ENCODE data around the gene ANKRD53.

DNA sequence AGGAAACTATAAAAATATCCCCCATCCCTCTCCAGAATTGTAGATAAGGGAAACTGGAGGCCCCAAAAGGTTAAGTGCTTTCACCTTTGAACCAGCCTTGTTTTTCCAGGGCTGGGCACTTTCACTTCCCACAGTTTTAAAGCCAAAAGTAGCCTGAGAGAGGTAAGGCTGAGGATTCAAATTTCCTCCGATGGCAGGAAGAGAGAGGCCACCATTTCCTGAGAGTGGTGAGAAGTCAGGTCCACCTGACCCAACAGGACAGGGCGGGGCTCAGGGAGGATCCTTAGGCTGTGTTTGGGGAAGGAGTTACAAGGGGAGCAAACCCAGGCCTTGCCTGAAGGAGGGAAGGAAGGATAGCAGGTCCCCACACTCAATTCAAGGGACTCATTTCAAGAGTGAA, 20.9 kb downstream of the ANKRD53 start:
- TF ChIP-seq, protein P1, sequence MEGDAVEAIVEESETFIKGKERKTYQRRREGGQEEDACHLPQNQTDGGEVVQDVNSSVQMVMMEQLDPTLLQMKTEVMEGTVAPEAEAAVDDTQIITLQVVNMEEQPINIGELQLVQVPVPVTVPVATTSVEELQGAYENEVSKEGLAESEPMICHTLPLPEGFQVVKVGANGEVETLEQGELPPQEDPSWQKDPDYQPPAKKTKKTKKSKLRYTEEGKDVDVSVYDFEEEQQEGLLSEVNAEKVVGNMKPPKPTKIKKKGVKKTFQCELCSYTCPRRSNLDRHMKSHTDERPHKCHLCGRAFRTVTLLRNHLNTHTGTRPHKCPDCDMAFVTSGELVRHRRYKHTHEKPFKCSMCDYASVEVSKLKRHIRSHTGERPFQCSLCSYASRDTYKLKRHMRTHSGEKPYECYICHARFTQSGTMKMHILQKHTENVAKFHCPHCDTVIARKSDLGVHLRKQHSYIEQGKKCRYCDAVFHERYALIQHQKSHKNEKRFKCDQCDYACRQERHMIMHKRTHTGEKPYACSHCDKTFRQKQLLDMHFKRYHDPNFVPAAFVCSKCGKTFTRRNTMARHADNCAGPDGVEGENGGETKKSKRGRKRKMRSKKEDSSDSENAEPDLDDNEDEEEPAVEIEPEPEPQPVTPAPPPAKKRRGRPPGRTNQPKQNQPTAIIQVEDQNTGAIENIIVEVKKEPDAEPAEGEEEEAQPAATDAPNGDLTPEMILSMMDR (IDR thresholded peaks at IDR 0.05), result no peak
- TF ChIP-seq POLR2AphosphoS5 (IDR thresholded peaks at IDR 0.05), result no peak
